Stomach (tissue), 9 donors: ENCODE data around the gene FARS2. TPM values are rescaled to one million over a fixed set of nuclear protein-coding genes. Genes with fewer than 3 reads are reported as not detected.

ENCODE experiments used
- DNase-seq, 2 donors: peaks; one replicate each; pipeline versions ENCODE4 v3.0.0 to v3.0.0-alpha.2; 2013 to 2019
- H3K27ac ChIP-seq, 5 donors: fragments of 200-600 bp in 4 of 5; sonication (generic) in 4 of 5; one replicate each; pipeline ENCODE4 v1.5.1; 2013 to 2019; ENCODE audit warnings: mild to moderate bottlenecking in 1 of 5, moderate library complexity in 1 of 5
- H3K27me3 ChIP-seq, 3 donors: fragments of 200-600 bp; sonication (generic); one replicate each; pipeline ENCODE4 v1.5.1; 2017 to 2019; ENCODE audit warnings: mixed run types in 1 of 3
- H3K36me3 ChIP-seq, 4 donors: fragments of 200-600 bp; sonication (generic); 1 replicate in 3 of 4; 2 replicates in 1 of 4; pipeline ENCODE4 v1.5.1; 2016 to 2019
- H3K4me1 ChIP-seq, 4 donors: fragments of 200-600 bp; sonication (generic); one replicate each; pipeline ENCODE4 v1.5.1; 2016 to 2019
- H3K4me3 ChIP-seq, 4 donors: fragments of 200-600 bp; sonication (generic) in 3 of 4; one replicate each; pipeline ENCODE4 v1.5.1; 2016 to 2019; ENCODE audit warnings: mild to moderate bottlenecking in 1 of 4
- H3K9me3 ChIP-seq, 4 donors: fragments of 200-600 bp; sonication (generic); one replicate each; pipeline ENCODE4 v1.5.1; 2016 to 2019
- CTCF ChIP-seq, 7 experiments: fragments of 450-650 bp in 4 of 7; fragments of 200-600 bp in 3 of 7; sonication (generic) in 3 of 7; IDR thresholded peaks; one replicate each; pipeline ENCODE4 v1.5.1; 2016 to 2019; ENCODE audit warnings: antibody characterized with exemption in 7 of 7, control low read depth in 2 of 7, mild to moderate bottlenecking in 1 of 7
- EP300 ChIP-seq: sonication (generic); formaldehyde crosslinking; IDR thresholded peaks from one replicate; pipeline ENCODE4 v1.6.1; 2017; ENCODE audit warnings: antibody characterized with exemption
- POLR2A ChIP-seq, 4 donors: fragments of 450-650 bp; IDR thresholded peaks; one replicate each; pipeline ENCODE4 v1.6.1; 2016; ENCODE audit warnings: antibody characterized with exemption in 4 of 4, control low read depth in 2 of 4, mild to moderate bottlenecking in 1 of 4, moderate library complexity in 1 of 4
- POLR2AphosphoS5 ChIP-seq, 3 donors: sonication (generic); formaldehyde crosslinking; IDR thresholded peaks; one replicate each; pipeline ENCODE4 v1.6.1; 2016; ENCODE audit warnings: antibody characterized with exemption in 3 of 3
- WGBS, 5 donors: extraction: QIAGEN DNeasy Blood & Tissue Kit in 3 of 5; methylation state at CpG; one replicate each; pipeline versions ENCODE4 v1.1.5 to v1.1.7; 2013 to 2018; 5-methylcytosine and 5-hydroxymethylcytosine counted together
- intact Hi-C: fragments of 100-400 bp; cut with DNase I; formaldehyde crosslinking; loops from one replicate; pipeline ENCODE4 v1.15.1; 2023; ENCODE audit warnings: low total_unique reads
- polyA plus RNA-seq, 3 donors: library from polyadenylated mRNA; stranded (reverse); fragments of 200-250 nt; gene quantifications; one replicate each; pipeline ENCODE4 v1.2.3, GENCODE V29; 2013
- total RNA-seq, 5 donors: library from RNA; depleted of rRNA; stranded (reverse); fragments of >200 nt; gene quantifications; one replicate each; pipeline versions ENCODE4 v1.1.0 to v1.2.3, GENCODE V29; 2014 to 2016
- donor health status: healthy with polysubstance abuse.
- donor health status: Bipolar disorder and iron deficiency.
- donor health status: healthy.

The FARS2 gene
- total and polyA plus RNA-seq, 8 donors: 3.8 to 47.8 (median 15.9) TPM

DNA sequence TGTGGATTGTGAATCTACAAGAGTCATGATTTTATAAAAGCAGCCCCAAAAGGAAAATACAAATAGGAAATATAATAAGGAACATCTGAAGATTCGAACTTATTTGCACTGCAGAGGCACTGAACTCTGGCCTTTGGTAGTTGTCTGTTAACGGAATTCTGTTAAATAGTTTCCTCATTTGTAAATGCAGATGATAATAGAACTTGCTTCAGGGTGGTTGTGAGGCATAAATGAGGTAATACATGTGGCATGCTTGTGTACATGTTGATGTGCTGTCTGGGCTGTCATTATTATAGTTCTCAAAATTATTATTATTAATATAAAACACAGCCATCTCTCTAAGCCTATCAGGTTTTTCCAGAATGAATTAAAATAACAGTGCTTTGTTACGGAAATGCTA, 443.4 kb downstream of the FARS2 start:
- no peaks in the 10 kb centered on the region for H3K4me1 ChIP-seq
- no peak overlapping the region for H3K4me3 ChIP-seq
- DNase-seq: no peak
- intact Hi-C loops: no loop called here
- peaks cover 0 to 4% (median 0%) of the 10 kb centered on the region in 4 donors for H3K36me3 ChIP-seq
- 90 to 94% (median 93%) methylated on average over 3 of the region's 3 CpGs for WGBS, 5 donors
- no peaks in the 10 kb centered on the region for H3K9me3 ChIP-seq
- H3K27me3 ChIP-seq: no peaks in the 10 kb centered on the region
- H3K27ac ChIP-seq: no peak overlapping the region
- TF ChIP-seq POLR2A (IDR thresholded peaks at IDR 0.05) (no peak), CTCF (IDR thresholded peaks at IDR 0.05) (no peak), POLR2AphosphoS5 (IDR thresholded peaks at IDR 0.05) (no peak), EP300 (no peak)

- Histone ChIP-seq H3K4me3 (no peak overlapping the region), H3K36me3 (peaks cover 0 to 4% (median 0%) of the 10 kb centered on the region in 4 donors), H3K4me1 (no peaks in the 10 kb centered on the region), H3K9me3 (no peaks in the 10 kb centered on the region), H3K27ac (no peak overlapping the region), H3K27me3 (no peaks in the 10 kb centered on the region)
- intact Hi-C loops: no loop called here
- no peak for DNase-seq
- TF ChIP-seq CTCF (IDR thresholded peaks at IDR 0.05): no peak
- TF ChIP-seq POLR2AphosphoS5 (IDR thresholded peaks at IDR 0.05): no peak
- no peak for TF ChIP-seq EP300
- TF ChIP-seq POLR2A (IDR thresholded peaks at IDR 0.05): no peak
- WGBS, 5 donors: 89 to 97% (median 97%) methylated on average over 13 of the region's 13 CpGs
Measured at GRCh38 chr6:5705252-5705651, 443.9 kb downstream of the FARS2 start.

- 85 to 90% (median 89%) methylated on average over 14 to 19 of the region's 19 CpGs for WGBS, 5 donors
- no peak for DNase-seq
- Histone ChIP-seq H3K27me3 (no peaks in the 10 kb centered on the region), H3K27ac (no peak overlapping the region), H3K4me1 (no peaks in the 10 kb centered on the region), H3K4me3 (no peak overlapping the region), H3K9me3 (no peaks in the 10 kb centered on the region), H3K36me3 (peaks cover 0 to 4% (median 0%) of the 10 kb centered on the region in 4 donors)
- intact Hi-C loops: no loop called here
- no peak for TF ChIP-seq CTCF (IDR thresholded peaks at IDR 0.05)
- TF ChIP-seq EP300: no peak
- TF ChIP-seq POLR2AphosphoS5 (IDR thresholded peaks at IDR 0.05): no peak
- no peak for TF ChIP-seq POLR2A (IDR thresholded peaks at IDR 0.05)
Measured at GRCh38 chr6:5706124-5707033, 445.1 kb downstream of the FARS2 start.

GRCh38 chr6:5707281-5708045, 446.1 kb downstream of the FARS2 start:
- H3K9me3 ChIP-seq: no peaks in the 10 kb centered on the region
- no peak for DNase-seq
- no peak overlapping the region for H3K4me3 ChIP-seq
- no peak overlapping the region for H3K27ac ChIP-seq
- H3K27me3 ChIP-seq: no peaks in the 10 kb centered on the region
- intact Hi-C loops: no loop called here
- peaks cover 0 to 4% (median 0%) of the 10 kb centered on the region in 4 donors for H3K36me3 ChIP-seq
- H3K4me1 ChIP-seq: no peaks in the 10 kb centered on the region
- 93 to 97% (median 96%) methylated on average over 16 to 17 of the region's 17 CpGs for WGBS, 5 donors
- TF ChIP-seq POLR2AphosphoS5 (IDR thresholded peaks at IDR 0.05): no peak
